ENCODE measurements around the gene PIK3IP1.

The PIK3IP1 gene

GRCh38 chr22:31278151-31278621 is 14.1 kb downstream of the PIK3IP1 start:
- DNase-seq = no peak

- DNase-seq = no peak
Observed at GRCh38 chr22:31277741-31278140, 14.5 kb downstream of the PIK3IP1 start.

- DNase-seq = no peak
Observed at GRCh38 chr22:31276426-31277167, 15.7 kb downstream of the PIK3IP1 start.

GRCh38 chr22:31275576-31275975 is 16.7 kb downstream of the PIK3IP1 start:
- no peak for DNase-seq

- DNase-seq = no peak
Observed at GRCh38 chr22:31275018-31275417, 17.3 kb downstream of the PIK3IP1 start.

GRCh38 chr22:31274017-31274416 is 18.3 kb downstream of the PIK3IP1 start:
- no peak for DNase-seq

- peak; percentile 64 for DNase-seq
Observed at GRCh38 chr22:31272522-31273446, 19.5 kb downstream of the PIK3IP1 start.

- no peak for DNase-seq
Observed at GRCh38 chr22:31271485-31271884, 20.8 kb downstream of the PIK3IP1 start.

GRCh38 chr22:31271026-31271425 is 21.3 kb downstream of the PIK3IP1 start:
- DNase-seq = no peak

- DNase-seq = no peak
Observed at GRCh38 chr22:31269892-31270579, 22.3 kb downstream of the PIK3IP1 start.

- DNase-seq = no peak
Observed at GRCh38 chr22:31268281-31268680, 24.0 kb downstream of the PIK3IP1 start.

GRCh38 chr22:31263896-31264640 is 28.2 kb downstream of the PIK3IP1 start:
- no peak for DNase-seq

- no peak for DNase-seq
Observed at GRCh38 chr22:31262312-31263133, 29.8 kb downstream of the PIK3IP1 start.

GRCh38 chr22:31260474-31260856 is 31.8 kb downstream of the PIK3IP1 start:
- no peak for DNase-seq

- no peak for DNase-seq
Observed at GRCh38 chr22:31259798-31260473, 32.4 kb downstream of the PIK3IP1 start.

GRCh38 chr22:31253949-31254348 is 38.3 kb downstream of the PIK3IP1 start:
- DNase-seq = no peak

GRCh38 chr22:31250740-31251600 is 41.3 kb downstream of the PIK3IP1 start:
- DNase-seq = no peak

- no peak for DNase-seq
Observed at GRCh38 chr22:31248965-31249958, 43.0 kb downstream of the PIK3IP1 start.
